NCI-H748 (cell line): ENCODE measurements around the gene RCAN1.
"Not testable (repeated sequence)": the region's sequence is repeated elsewhere in the genome, so short reads cannot be mapped to it uniquely, and the experiment has no call there.

Experiments used
- DNase-seq: peaks from one replicate; lab custom pipeline; 2025; ENCODE audit not compliant: unreplicated experiment; lab: John Stamatoyannopoulos, UW

Gene RCAN1

GRCh38 chr21:34519016-34519415 lies 95.9 kb downstream of the RCAN1 start:
- no peak for DNase-seq

- DNase-seq, result no peak
Measured at GRCh38 chr21:34518301-34518700, 96.6 kb downstream of the RCAN1 start.

- DNase-seq, result peak; percentile 19
Measured at GRCh38 chr21:34517491-34518245, 97.2 kb downstream of the RCAN1 start.

- no peak for DNase-seq
Measured at GRCh38 chr21:34517039-34517438, 97.9 kb downstream of the RCAN1 start.

GRCh38 chr21:34514576-34515115 lies 100.3 kb downstream of the RCAN1 start:
- DNase-seq, result no peak

- DNase-seq, result no peak
Measured at GRCh38 chr21:34513129-34513675, 101.7 kb downstream of the RCAN1 start.

GRCh38 chr21:34511787-34512455 lies 103.0 kb downstream of the RCAN1 start, which contains the start of gene KCNE1:
Gene KCNE1, minus strand, starts transcription at chr21:34512210. Its CDS starts 62,576 bp downstream, at chr21:34449634.
- DNase-seq, result no peak

- peak; percentile 73 for DNase-seq
Measured at GRCh38 chr21:34511181-34511580, 103.7 kb downstream of the RCAN1 start.

GRCh38 chr21:34510148-34511142 lies 104.5 kb downstream of the RCAN1 start:
- DNase-seq, result peak; percentile 81

GRCh38 chr21:34509151-34509550 lies 105.8 kb downstream of the RCAN1 start:
- no peak for DNase-seq

- DNase-seq, result no peak
Measured at GRCh38 chr21:34504595-34504994, 110.3 kb downstream of the RCAN1 start.

GRCh38 chr21:34502480-34503106 lies 112.3 kb downstream of the RCAN1 start:
- DNase-seq, result no peak

GRCh38 chr21:34501716-34502115 lies 113.2 kb downstream of the RCAN1 start:
- no peak for DNase-seq

- no peak for DNase-seq
Measured at GRCh38 chr21:34500191-34500590, 114.7 kb downstream of the RCAN1 start.

- DNase-seq, result peak; percentile 2
Measured at GRCh38 chr21:34499116-34499515, 115.8 kb downstream of the RCAN1 start.

GRCh38 chr21:34498623-34499022 lies 116.3 kb downstream of the RCAN1 start:
- DNase-seq, result peak; percentile 47

- not testable (repeated sequence) for DNase-seq
Measured at GRCh38 chr21:34483854-34484253, 131.1 kb downstream of the RCAN1 start.

- DNase-seq, result not testable (repeated sequence)
Measured at GRCh38 chr21:34483435-34483834, 131.5 kb downstream of the RCAN1 start.

- DNase-seq, result not testable (repeated sequence)
Measured at GRCh38 chr21:34467333-34467732, 147.6 kb downstream of the RCAN1 start.
